Endodermal cell (in vitro differentiated cells): ENCODE measurements around the gene CHAC2. TPM values are rescaled to one million over a fixed set of nuclear protein-coding genes. Genes with fewer than 3 reads are reported as not detected.

ENCODE experiments used
- DNase-seq: peaks from one replicate; pipeline ENCODE4 v3.0.0-alpha.2; 2017
- H3K27ac ChIP-seq: 2 replicates; pipeline ENCODE4 v1.5.1; 2013; ENCODE audit warnings: mild to moderate bottlenecking, low read depth, low read length, moderate library complexity
- H3K27me3 ChIP-seq: 2 replicates; pipeline ENCODE4 v1.6.1; 2013; ENCODE audit warnings: mild to moderate bottlenecking, low read length, moderate library complexity; ENCODE audit not compliant: insufficient read depth, control insufficient read depth, poor library complexity, severe bottlenecking
- H3K36me3 ChIP-seq: 2 replicates; pipeline ENCODE4 v1.7.0; 2013; ENCODE audit warnings: mild to moderate bottlenecking, low read length, moderate library complexity; ENCODE audit not compliant: control insufficient read depth, insufficient read depth
- H3K4me1 ChIP-seq: one replicate; pipeline ENCODE4 v1.7.0; 2013; ENCODE audit warnings: low read length; ENCODE audit not compliant: control insufficient read depth, insufficient read depth
- H3K4me3 ChIP-seq: 2 replicates; pipeline ENCODE4 v1.5.1; 2013; ENCODE audit warnings: mild to moderate bottlenecking, low read length, moderate library complexity
- H3K9ac ChIP-seq: 2 replicates; pipeline ENCODE4 v1.6.1; 2013; ENCODE audit warnings: mild to moderate bottlenecking, low read length, moderate library complexity; ENCODE audit not compliant: poor library complexity, severe bottlenecking; ENCODE audit errors: extremely low read depth
- H3K9me3 ChIP-seq: 2 replicates; pipeline ENCODE4 v1.6.1; 2013; ENCODE audit warnings: mild to moderate bottlenecking, low read length, moderate library complexity; ENCODE audit not compliant: control insufficient read depth
- H3K27ac Mint-ChIP-seq: 2 replicates; pipeline ENCODE4 v1.8.0; 2020; ENCODE audit warnings: mixed read lengths
- H3K27me3 Mint-ChIP-seq: 2 replicates; pipeline ENCODE4 v1.8.0; 2021; ENCODE audit warnings: mild to moderate bottlenecking, mixed read lengths; ENCODE audit not compliant: insufficient read depth
- H3K36me3 Mint-ChIP-seq: 2 replicates; pipeline ENCODE4 v1.8.0; 2020; ENCODE audit warnings: low read depth, mixed read lengths
- H3K4me1 Mint-ChIP-seq: 2 replicates; pipeline ENCODE4 v1.8.0; 2020; ENCODE audit warnings: mixed read lengths
- H3K4me3 Mint-ChIP-seq: 2 replicates; pipeline ENCODE4 v1.8.0; 2020; ENCODE audit warnings: mild to moderate bottlenecking, moderate library complexity, mixed read lengths
- H3K9me3 Mint-ChIP-seq: 2 replicates; pipeline ENCODE4 v1.8.0; 2020; ENCODE audit warnings: mild to moderate bottlenecking, mixed read lengths
- WGBS, 2 experiments: methylation state at CpG; one replicate each; pipeline versions ENCODE4 v1.1.5 to v1.1.7; 2013; ENCODE audit warnings: missing lambda C conversion rate in 2 of 2, mixed read lengths in 1 of 2; ENCODE audit not compliant: insufficient coverage in 1 of 2, insufficient read length in 1 of 2; 5-methylcytosine and 5-hydroxymethylcytosine counted together
- total RNA-seq, 2 donors: library from RNA; stranded (reverse); fragmentation: NEBNext Ultra II Directional in 1 of 2; extraction: Animal tissue kit (Norgen Biotek cat#: 25700) in 1 of 2; gene quantifications; 2 replicates in 1 of 2; 3 replicates in 1 of 2; pipeline ENCODE4 v1.2.1, GENCODE V29; 2021
- TF ChIP-seq, protein P1 (sequence below): fragments of 200-600 bp; sonication (generic); conservative IDR thresholded peaks from 2 replicates; pipeline ENCODE4 v1.5.0; 2021; ENCODE audit warnings: antibody characterized with exemption, mild to moderate bottlenecking

Gene CHAC2
- total RNA-seq, 2 donors from 2014 or later, result 3.6 to 4.8 TPM

DNA sequence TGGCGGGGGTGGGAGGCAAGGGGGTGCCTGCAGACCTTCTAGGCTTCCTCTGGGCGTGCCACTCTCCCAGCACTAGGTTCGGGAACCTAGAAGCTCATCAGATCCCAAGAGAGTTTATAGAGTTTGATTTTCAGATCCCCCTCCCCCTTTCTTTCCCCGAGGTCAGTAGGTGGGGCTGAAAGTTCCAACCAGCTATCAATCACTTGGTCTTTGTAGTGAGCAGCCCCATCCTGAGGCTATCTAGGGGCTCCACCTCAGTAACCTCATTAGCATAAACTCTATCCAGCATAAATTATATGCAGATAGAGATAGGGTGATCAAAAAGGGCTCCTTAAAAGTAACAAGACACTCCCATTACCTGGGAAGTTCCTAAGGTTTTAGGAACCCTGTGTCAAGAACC is 52.0 kb downstream of the CHAC2 start:
- Histone ChIP-seq H3K4me1 (no peaks in the 10 kb centered on the region), H3K36me3 (peaks cover 36% of the 10 kb centered on the region), H3K4me3 (no peak overlapping the region), H3K9ac (no peak overlapping the region), H3K9me3 (no peaks in the 10 kb centered on the region), H3K27me3 (no peaks in the 10 kb centered on the region), H3K27ac (no peak overlapping the region)
- no peaks in the 10 kb centered on the region for H3K27me3 Mint-ChIP-seq
- no peak for DNase-seq
- no peak overlapping the region for H3K27ac Mint-ChIP-seq
- no peaks in the 10 kb centered on the region for H3K9me3 Mint-ChIP-seq
- TF ChIP-seq, protein P1, sequence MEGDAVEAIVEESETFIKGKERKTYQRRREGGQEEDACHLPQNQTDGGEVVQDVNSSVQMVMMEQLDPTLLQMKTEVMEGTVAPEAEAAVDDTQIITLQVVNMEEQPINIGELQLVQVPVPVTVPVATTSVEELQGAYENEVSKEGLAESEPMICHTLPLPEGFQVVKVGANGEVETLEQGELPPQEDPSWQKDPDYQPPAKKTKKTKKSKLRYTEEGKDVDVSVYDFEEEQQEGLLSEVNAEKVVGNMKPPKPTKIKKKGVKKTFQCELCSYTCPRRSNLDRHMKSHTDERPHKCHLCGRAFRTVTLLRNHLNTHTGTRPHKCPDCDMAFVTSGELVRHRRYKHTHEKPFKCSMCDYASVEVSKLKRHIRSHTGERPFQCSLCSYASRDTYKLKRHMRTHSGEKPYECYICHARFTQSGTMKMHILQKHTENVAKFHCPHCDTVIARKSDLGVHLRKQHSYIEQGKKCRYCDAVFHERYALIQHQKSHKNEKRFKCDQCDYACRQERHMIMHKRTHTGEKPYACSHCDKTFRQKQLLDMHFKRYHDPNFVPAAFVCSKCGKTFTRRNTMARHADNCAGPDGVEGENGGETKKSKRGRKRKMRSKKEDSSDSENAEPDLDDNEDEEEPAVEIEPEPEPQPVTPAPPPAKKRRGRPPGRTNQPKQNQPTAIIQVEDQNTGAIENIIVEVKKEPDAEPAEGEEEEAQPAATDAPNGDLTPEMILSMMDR, result no peak
- no peak overlapping the region for H3K4me3 Mint-ChIP-seq
- H3K4me1 Mint-ChIP-seq, result no peaks in the 10 kb centered on the region
- peaks cover 20% of the 10 kb centered on the region for H3K36me3 Mint-ChIP-seq
- 86 to 100% methylated on average over 2 to 4 of the region's 4 CpGs for WGBS, 2 experiments

DNA sequence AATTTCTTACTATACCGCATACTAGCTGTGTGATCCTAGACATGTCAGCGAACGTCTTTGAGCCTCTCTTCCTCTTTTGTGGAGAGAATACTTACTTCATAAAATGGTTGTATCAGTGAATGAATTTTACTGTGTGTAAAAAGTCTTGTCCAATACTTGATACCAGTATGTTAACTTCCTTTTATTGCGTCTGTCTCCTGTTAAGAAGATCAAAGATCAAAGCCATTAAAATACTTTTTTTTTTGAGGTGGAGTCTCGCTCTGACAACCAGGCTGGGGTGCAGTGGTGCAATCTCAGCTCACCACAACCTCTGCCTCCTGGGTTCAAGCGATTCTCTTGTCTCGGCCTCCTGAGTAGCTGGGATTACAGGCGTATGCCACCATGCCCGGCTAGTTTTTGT is 52.4 kb downstream of the CHAC2 start:
- TF ChIP-seq, protein P1, result no peak
- 95% methylated on average over 3 to 9 of the region's 9 CpGs for WGBS, 2 experiments
- Histone ChIP-seq H3K9ac (no peak overlapping the region), H3K9me3 (no peaks in the 10 kb centered on the region), H3K36me3 (peaks cover 36% of the 10 kb centered on the region), H3K4me1 (no peaks in the 10 kb centered on the region), H3K27ac (no peak overlapping the region), H3K4me3 (no peak overlapping the region), H3K27me3 (no peaks in the 10 kb centered on the region)
- H3K27ac Mint-ChIP-seq, result no peak overlapping the region
- peaks cover 19% of the 10 kb centered on the region for H3K36me3 Mint-ChIP-seq
- no peaks in the 10 kb centered on the region for H3K4me1 Mint-ChIP-seq
- H3K9me3 Mint-ChIP-seq, result no peaks in the 10 kb centered on the region
- no peak overlapping the region for H3K4me3 Mint-ChIP-seq
- no peaks in the 10 kb centered on the region for H3K27me3 Mint-ChIP-seq
- no peak for DNase-seq

DNA sequence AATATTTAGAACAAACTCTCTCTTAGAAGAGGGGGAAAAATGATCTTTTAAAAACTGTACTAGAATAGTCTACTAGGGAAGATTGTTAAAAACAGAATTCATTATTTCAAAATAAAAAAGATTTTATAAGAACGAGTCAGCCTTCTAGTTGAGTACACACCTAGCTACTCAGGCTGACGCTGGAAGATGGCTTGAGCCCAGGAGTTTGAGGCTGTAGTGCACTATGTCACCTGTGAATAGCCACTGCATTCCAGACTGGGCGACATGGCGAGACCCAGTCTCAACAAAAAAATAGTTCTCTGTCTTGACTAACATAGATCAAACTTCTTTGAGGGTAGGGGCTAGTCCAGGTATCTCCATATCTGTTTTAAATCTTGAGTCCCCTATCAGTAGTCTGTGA is 53.1 kb downstream of the CHAC2 start:
- no peak for DNase-seq
- Mint-ChIP-seq H3K4me3 (no peak overlapping the region), H3K27ac (no peak overlapping the region), H3K4me1 (peaks cover 1% of the 10 kb centered on the region), H3K27me3 (no peaks in the 10 kb centered on the region), H3K9me3 (no peaks in the 10 kb centered on the region), H3K36me3 (peaks cover 13% of the 10 kb centered on the region)
- Histone ChIP-seq H3K4me3 (no peak overlapping the region), H3K27ac (no peak overlapping the region), H3K9me3 (no peaks in the 10 kb centered on the region), H3K9ac (no peak overlapping the region), H3K4me1 (peaks cover under 1% of the 10 kb centered on the region), H3K36me3 (peaks cover 30% of the 10 kb centered on the region), H3K27me3 (no peaks in the 10 kb centered on the region)
- 96 to 100% methylated on average over 1 to 4 of the region's 4 CpGs for WGBS, 2 experiments
- TF ChIP-seq, protein P1, result no peak
